ENCODE measurements around the gene PEMT.

DNA sequence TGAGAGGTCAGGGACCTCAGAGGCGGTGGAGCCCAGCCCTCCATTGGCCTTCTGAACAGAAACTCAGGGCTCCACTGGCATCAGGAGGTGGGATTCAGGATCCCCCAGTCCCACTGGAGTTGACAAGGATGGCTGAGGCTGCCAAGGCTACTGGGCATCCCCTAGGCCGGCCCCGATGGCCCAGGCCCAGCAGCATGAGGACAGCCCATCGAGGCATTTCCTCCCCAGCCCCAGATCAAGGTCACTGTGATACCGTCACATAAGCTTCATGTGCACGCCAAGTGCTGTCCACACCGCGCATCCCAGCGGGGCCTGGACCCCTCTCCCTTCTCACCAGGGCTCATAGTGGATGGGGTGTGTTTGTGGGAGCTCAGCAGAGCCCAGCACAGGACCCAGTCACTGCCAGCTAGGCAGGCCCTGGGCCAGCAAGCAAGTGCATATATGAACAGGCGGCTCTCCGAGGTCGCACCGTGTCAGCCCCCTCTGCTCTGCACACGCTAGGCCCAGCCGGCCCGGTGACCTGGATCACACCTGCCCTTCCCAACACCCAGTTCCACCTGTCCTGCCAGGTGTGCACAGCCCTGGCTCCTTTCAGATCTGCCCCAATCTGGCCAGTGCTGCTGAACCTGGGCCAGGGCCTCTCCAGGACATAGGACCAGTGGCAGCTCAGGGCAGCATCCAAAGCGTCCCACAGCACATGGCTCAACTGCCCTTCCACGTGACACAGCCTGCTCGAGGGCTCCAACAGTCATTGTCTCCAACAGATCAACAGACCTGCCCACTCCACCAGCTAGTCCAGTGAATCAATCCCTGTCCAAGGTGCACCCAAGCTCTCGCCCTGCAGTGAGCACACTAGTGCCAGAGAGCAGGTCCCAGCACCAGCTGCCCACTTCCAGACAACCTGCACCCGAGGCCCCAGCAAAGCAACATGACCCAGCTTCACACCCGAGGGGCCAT, 62.5 kb downstream of the PEMT start:
- TF ChIP-seq, protein P1, sequence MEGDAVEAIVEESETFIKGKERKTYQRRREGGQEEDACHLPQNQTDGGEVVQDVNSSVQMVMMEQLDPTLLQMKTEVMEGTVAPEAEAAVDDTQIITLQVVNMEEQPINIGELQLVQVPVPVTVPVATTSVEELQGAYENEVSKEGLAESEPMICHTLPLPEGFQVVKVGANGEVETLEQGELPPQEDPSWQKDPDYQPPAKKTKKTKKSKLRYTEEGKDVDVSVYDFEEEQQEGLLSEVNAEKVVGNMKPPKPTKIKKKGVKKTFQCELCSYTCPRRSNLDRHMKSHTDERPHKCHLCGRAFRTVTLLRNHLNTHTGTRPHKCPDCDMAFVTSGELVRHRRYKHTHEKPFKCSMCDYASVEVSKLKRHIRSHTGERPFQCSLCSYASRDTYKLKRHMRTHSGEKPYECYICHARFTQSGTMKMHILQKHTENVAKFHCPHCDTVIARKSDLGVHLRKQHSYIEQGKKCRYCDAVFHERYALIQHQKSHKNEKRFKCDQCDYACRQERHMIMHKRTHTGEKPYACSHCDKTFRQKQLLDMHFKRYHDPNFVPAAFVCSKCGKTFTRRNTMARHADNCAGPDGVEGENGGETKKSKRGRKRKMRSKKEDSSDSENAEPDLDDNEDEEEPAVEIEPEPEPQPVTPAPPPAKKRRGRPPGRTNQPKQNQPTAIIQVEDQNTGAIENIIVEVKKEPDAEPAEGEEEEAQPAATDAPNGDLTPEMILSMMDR (conservative IDR thresholded peaks at IDR 0.05 in 1 of 2, IDR thresholded peaks at IDR 0.05 in 1 of 2; ENCODE audit: low read depth in 1 of 2, low read length in 2 of 2): no peak
- no peak for TF ChIP-seq EZH2 (IDR thresholded peaks at IDR 0.05; ENCODE audit: low read length, missing control alignments)

Measured in fibroblast of lung (primary cell).